ENCODE results near the gene UBAC2.
"Not testable (repeated sequence)": the region's sequence is repeated elsewhere in the genome, so short reads cannot be mapped to it uniquely, and the experiment has no call there.

UBAC2 gene

DNA sequence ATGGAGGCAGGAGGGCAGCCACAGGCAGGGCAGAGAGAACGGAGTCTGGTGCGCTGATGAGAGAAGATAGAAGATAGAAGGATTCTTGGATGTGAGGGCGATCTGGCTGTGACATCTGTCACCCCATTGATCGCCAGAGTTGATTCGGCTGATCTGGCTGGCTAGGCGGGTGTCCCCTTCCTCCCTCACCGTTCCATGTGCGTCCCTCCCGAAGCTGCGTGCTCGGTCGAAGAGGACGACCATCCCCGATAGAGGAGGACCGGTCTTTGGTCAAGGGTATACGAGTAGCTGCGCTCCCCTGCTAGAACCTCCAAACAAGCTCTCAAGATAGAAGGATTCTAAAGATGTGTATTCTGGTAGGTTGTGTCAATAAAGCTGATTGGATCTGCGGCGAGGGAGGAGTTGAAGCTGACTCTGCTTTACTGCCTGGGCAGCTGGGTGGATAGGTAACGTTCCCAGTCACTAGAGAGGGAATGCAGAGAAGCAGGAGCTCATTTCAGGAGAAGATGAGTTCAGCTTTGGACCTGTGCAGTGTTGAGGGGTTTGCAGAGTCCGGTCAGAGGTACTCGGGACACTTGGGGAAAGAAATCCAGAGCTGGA is 5.1 kb downstream of the UBAC2 start:
- Histone ChIP-seq H3K27ac (ENCODE audit: low read length) (no peak overlapping the region), H3K4me3 (ENCODE audit: low read depth in 1 of 2, low read length in 2 of 2) (no peak overlapping the region), H3K4me1 (ENCODE audit: control insufficient read depth in 1 of 2, insufficient read depth in 2 of 2, low read length in 2 of 2) (peaks cover 0 to 13% of the 10 kb centered on the region in 2 donors), H3K36me3 (ENCODE audit: control insufficient read depth in 1 of 2, insufficient read depth in 2 of 2, low read length in 2 of 2) (no peaks in the 10 kb centered on the region), H3K27me3 (ENCODE audit: low read depth, low read length) (no peaks in the 10 kb centered on the region), H3K9me3 (ENCODE audit: control insufficient read depth in 1 of 2, low read length in 2 of 2) (no peaks in the 10 kb centered on the region)

- Histone ChIP-seq H3K4me3 (ENCODE audit: low read depth in 1 of 2, low read length in 2 of 2) (no peak overlapping the region), H3K9me3 (ENCODE audit: control insufficient read depth in 1 of 2, low read length in 2 of 2) (no peaks in the 10 kb centered on the region), H3K27ac (ENCODE audit: low read length) (no peak overlapping the region), H3K4me1 (ENCODE audit: control insufficient read depth in 1 of 2, insufficient read depth in 2 of 2, low read length in 2 of 2) (peaks cover 0 to 13% of the 10 kb centered on the region in 2 donors), H3K36me3 (ENCODE audit: control insufficient read depth in 1 of 2, insufficient read depth in 2 of 2, low read length in 2 of 2) (no peaks in the 10 kb centered on the region), H3K27me3 (ENCODE audit: low read depth, low read length) (no peaks in the 10 kb centered on the region)
Observed at GRCh38 chr13:99206226-99206625, 5.6 kb downstream of the UBAC2 start.

- Histone ChIP-seq H3K27me3 (ENCODE audit: low read depth, low read length) (no peaks in the 10 kb centered on the region), H3K27ac (ENCODE audit: low read length) (no peak overlapping the region), H3K4me3 (ENCODE audit: low read depth in 1 of 2, low read length in 2 of 2) (no peak overlapping the region), H3K9me3 (ENCODE audit: control insufficient read depth in 1 of 2, low read length in 2 of 2) (no peaks in the 10 kb centered on the region), H3K4me1 (ENCODE audit: control insufficient read depth in 1 of 2, insufficient read depth in 2 of 2, low read length in 2 of 2) (peaks cover 0 to 13% of the 10 kb centered on the region in 2 donors), H3K36me3 (ENCODE audit: control insufficient read depth in 1 of 2, insufficient read depth in 2 of 2, low read length in 2 of 2) (no peaks in the 10 kb centered on the region)
Observed at GRCh38 chr13:99206873-99207272, 6.2 kb downstream of the UBAC2 start.

DNA sequence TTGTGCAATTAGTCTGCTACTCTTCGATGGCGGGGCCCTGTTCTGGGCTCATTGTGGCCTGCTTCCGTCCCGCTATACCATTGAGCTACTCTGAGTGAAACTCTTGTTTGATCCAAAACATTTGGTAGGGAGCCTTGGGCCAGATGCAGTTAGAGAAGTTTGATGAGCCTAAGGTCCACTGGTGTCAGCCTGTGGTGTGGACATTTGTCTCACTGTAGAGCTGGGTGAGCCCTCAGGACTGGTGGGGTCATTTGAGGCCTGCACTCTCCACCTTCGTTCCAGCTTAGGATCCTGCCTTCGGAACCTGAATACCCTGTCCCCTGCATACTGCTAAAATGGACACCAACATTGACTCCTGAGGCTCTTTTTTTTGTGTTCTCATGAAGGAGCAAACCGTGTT is 6.9 kb downstream of the UBAC2 start:
- Histone ChIP-seq H3K4me3 (ENCODE audit: low read depth in 1 of 2, low read length in 2 of 2) (no peak overlapping the region), H3K27me3 (ENCODE audit: low read depth, low read length) (no peaks in the 10 kb centered on the region), H3K4me1 (ENCODE audit: control insufficient read depth in 1 of 2, insufficient read depth in 2 of 2, low read length in 2 of 2) (peaks cover 0 to 9% of the 10 kb centered on the region in 2 donors), H3K27ac (ENCODE audit: low read length) (no peak overlapping the region), H3K36me3 (ENCODE audit: control insufficient read depth in 1 of 2, insufficient read depth in 2 of 2, low read length in 2 of 2) (no peaks in the 10 kb centered on the region), H3K9me3 (ENCODE audit: control insufficient read depth in 1 of 2, low read length in 2 of 2) (no peaks in the 10 kb centered on the region)

- H3K27ac ChIP-seq (ENCODE audit: low read length) = no peak overlapping the region
- H3K4me1 ChIP-seq (ENCODE audit: control insufficient read depth in 1 of 2, insufficient read depth in 2 of 2, low read length in 2 of 2) = peaks cover 0 to 5% of the 10 kb centered on the region in 2 donors
- H3K4me3 ChIP-seq (ENCODE audit: low read depth in 1 of 2, low read length in 2 of 2) = no peak overlapping the region
- no peaks in the 10 kb centered on the region for H3K27me3 ChIP-seq (ENCODE audit: low read depth, low read length)
- H3K36me3 ChIP-seq (ENCODE audit: control insufficient read depth in 1 of 2, insufficient read depth in 2 of 2, low read length in 2 of 2) = no peaks in the 10 kb centered on the region
- H3K9me3 ChIP-seq (ENCODE audit: control insufficient read depth in 1 of 2, low read length in 2 of 2) = no peaks in the 10 kb centered on the region
Observed at GRCh38 chr13:99208185-99208584, 7.5 kb downstream of the UBAC2 start.

- Histone ChIP-seq H3K27me3 (ENCODE audit: low read depth, low read length) (no peaks in the 10 kb centered on the region), H3K4me1 (ENCODE audit: control insufficient read depth in 1 of 2, insufficient read depth in 2 of 2, low read length in 2 of 2) (no peaks in the 10 kb centered on the region), H3K9me3 (ENCODE audit: control insufficient read depth in 1 of 2, low read length in 2 of 2) (no peaks in the 10 kb centered on the region), H3K36me3 (ENCODE audit: control insufficient read depth in 1 of 2, insufficient read depth in 2 of 2, low read length in 2 of 2) (no peaks in the 10 kb centered on the region), H3K4me3 (ENCODE audit: low read depth in 1 of 2, low read length in 2 of 2) (no peak overlapping the region), H3K27ac (ENCODE audit: low read length) (no peak overlapping the region)
Observed at GRCh38 chr13:99208845-99209527, 8.3 kb downstream of the UBAC2 start.

GRCh38 chr13:99210627-99211026 is 10.0 kb downstream of the UBAC2 start:
- not testable (repeated sequence) for H3K4me3 ChIP-seq (ENCODE audit: low read depth in 1 of 2, low read length in 2 of 2); H3K36me3 ChIP-seq (ENCODE audit: control insufficient read depth in 1 of 2, insufficient read depth in 2 of 2, low read length in 2 of 2); H3K4me1 ChIP-seq (ENCODE audit: control insufficient read depth in 1 of 2, insufficient read depth in 2 of 2, low read length in 2 of 2); H3K27ac ChIP-seq (ENCODE audit: low read length); H3K9me3 ChIP-seq (ENCODE audit: control insufficient read depth in 1 of 2, low read length in 2 of 2); H3K27me3 ChIP-seq (ENCODE audit: low read depth, low read length)

DNA sequence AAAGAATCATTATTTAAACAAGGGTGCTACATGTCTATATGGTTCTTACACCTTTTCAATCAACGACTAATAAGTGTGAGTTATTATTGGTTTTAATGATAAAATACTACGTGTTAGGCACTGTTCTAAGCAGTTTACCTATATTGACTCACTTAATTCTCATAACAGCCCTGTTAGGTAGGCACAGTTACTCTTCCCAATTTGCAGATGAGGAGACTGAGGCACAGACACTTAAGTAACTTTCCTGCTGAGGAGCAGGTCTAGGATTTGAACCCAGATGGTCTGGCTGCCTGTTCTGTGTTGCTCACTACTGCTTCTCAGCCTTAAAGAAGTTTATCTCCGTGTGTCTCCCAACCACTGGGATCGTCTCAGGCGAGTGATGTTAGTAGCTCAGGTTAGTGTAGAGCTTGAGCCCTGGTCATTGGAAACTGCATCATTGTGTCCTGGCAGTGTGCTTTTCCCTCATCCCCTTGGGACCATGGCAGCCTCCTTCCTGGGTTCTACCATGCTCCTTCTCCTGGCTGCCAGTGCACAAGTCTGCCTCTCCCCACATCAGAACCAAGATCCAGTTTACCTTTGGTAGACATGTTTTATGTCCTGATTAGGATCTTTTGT is 10.9 kb downstream of the UBAC2 start:
- Histone ChIP-seq H3K4me3 (ENCODE audit: low read depth in 1 of 2, low read length in 2 of 2) (no peak overlapping the region), H3K27ac (ENCODE audit: low read length) (no peak overlapping the region), H3K27me3 (ENCODE audit: low read depth, low read length) (no peaks in the 10 kb centered on the region), H3K36me3 (ENCODE audit: control insufficient read depth in 1 of 2, insufficient read depth in 2 of 2, low read length in 2 of 2) (no peaks in the 10 kb centered on the region), H3K4me1 (ENCODE audit: control insufficient read depth in 1 of 2, insufficient read depth in 2 of 2, low read length in 2 of 2) (peaks cover 0 to 4% of the 10 kb centered on the region in 2 donors), H3K9me3 (ENCODE audit: control insufficient read depth in 1 of 2, low read length in 2 of 2) (no peaks in the 10 kb centered on the region)

- H3K27me3 ChIP-seq (ENCODE audit: low read depth, low read length) = no peaks in the 10 kb centered on the region
- no peaks in the 10 kb centered on the region for H3K36me3 ChIP-seq (ENCODE audit: control insufficient read depth in 1 of 2, insufficient read depth in 2 of 2, low read length in 2 of 2)
- H3K27ac ChIP-seq (ENCODE audit: low read length) = no peak overlapping the region
- H3K4me1 ChIP-seq (ENCODE audit: control insufficient read depth in 1 of 2, insufficient read depth in 2 of 2, low read length in 2 of 2) = peaks cover 8 to 23% of the 10 kb centered on the region in 2 donors
- H3K4me3 ChIP-seq (ENCODE audit: low read depth in 1 of 2, low read length in 2 of 2) = no peak overlapping the region
- no peaks in the 10 kb centered on the region for H3K9me3 ChIP-seq (ENCODE audit: control insufficient read depth in 1 of 2, low read length in 2 of 2)
Observed at GRCh38 chr13:99214232-99214631, 13.6 kb downstream of the UBAC2 start.

GRCh38 chr13:99214731-99215130 is 14.1 kb downstream of the UBAC2 start:
- peaks cover 8 to 25% of the 10 kb centered on the region in 2 donors for H3K4me1 ChIP-seq (ENCODE audit: control insufficient read depth in 1 of 2, insufficient read depth in 2 of 2, low read length in 2 of 2)
- H3K27ac ChIP-seq (ENCODE audit: low read length) = no peak overlapping the region

DNA sequence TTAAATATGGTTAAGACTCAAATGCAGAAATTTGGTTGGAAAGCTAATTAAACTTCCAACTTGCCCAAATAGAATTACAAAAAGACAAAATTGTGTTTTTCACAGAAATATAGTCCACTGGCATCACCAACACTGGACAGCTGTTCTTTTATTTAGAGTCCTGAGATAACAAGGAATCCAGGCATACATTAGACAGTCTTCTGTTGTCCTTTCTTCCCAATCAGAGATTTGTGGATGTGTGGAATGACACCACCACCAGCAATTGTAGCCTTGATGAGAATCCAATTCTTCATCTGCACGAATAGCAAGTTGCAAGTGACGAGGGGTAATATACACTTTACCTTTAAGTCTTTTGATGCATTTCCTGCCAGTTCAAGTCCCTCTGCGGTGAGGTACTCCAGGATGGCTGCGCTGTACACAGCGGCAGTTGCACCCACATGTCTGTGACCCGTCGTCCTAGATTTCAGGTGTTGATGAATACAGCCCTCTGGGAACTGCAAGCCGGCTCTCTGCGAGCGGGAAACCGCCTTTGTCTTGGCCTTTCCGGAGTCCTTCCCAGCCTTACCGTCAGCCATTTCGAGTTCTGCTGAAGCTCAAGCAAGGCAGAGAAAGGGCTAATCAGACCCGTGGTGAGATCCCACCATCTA is 14.7 kb downstream of the UBAC2 start:
- Histone ChIP-seq H3K27ac (ENCODE audit: low read length) (no peak overlapping the region), H3K4me1 (ENCODE audit: control insufficient read depth in 1 of 2, insufficient read depth in 2 of 2, low read length in 2 of 2) (peaks cover 8 to 29% of the 10 kb centered on the region in 2 donors)

More at GRCh38 chr13:99214731-99215130, 14.1 kb downstream of the UBAC2 start:
- Histone ChIP-seq H3K9me3 (ENCODE audit: control insufficient read depth in 1 of 2, low read length in 2 of 2) (no peaks in the 10 kb centered on the region), H3K4me3 (ENCODE audit: low read depth in 1 of 2, low read length in 2 of 2) (no peak overlapping the region), H3K36me3 (ENCODE audit: control insufficient read depth in 1 of 2, insufficient read depth in 2 of 2, low read length in 2 of 2) (no peaks in the 10 kb centered on the region), H3K27me3 (ENCODE audit: low read depth, low read length) (no peaks in the 10 kb centered on the region)

More for the DNA sequence above, 14.7 kb downstream of the UBAC2 start:
- H3K36me3 ChIP-seq (ENCODE audit: control insufficient read depth in 1 of 2, insufficient read depth in 2 of 2, low read length in 2 of 2) = no peaks in the 10 kb centered on the region
- no peaks in the 10 kb centered on the region for H3K9me3 ChIP-seq (ENCODE audit: control insufficient read depth in 1 of 2, low read length in 2 of 2)
- no peak overlapping the region for H3K4me3 ChIP-seq (ENCODE audit: low read depth in 1 of 2, low read length in 2 of 2)
- no peaks in the 10 kb centered on the region for H3K27me3 ChIP-seq (ENCODE audit: low read depth, low read length)

Measured in muscle layer of duodenum (tissue), 2 donors.